Suppressor macrophage treated with lipopolysaccharide for 4 hours (primary cell): ENCODE measurements around the gene RNLS.
A peak's percentile ranks its signal among the peaks of the same experiment; 100 is the strongest.
"Not testable (repeated sequence)": the region's sequence is repeated elsewhere in the genome, so short reads cannot be mapped to it uniquely, and the experiment has no call there.

Experiments
- DNase-seq: peaks from one replicate; pipeline ENCODE4 v3.0.0-alpha.2; 2020

RNLS gene

GRCh38 chr10:88286030-88286429 is 297.1 kb downstream of the RNLS start:
- DNase-seq: no peak

GRCh38 chr10:88281592-88282347 is 301.3 kb downstream of the RNLS start:
- DNase-seq: peak; percentile 57

GRCh38 chr10:88280518-88280917 is 302.6 kb downstream of the RNLS start:
- no peak for DNase-seq

GRCh38 chr10:88278912-88279311 is 304.2 kb downstream of the RNLS start:
- no peak for DNase-seq

- DNase-seq: not testable (repeated sequence)
Observed at GRCh38 chr10:88276945-88277344, 306.2 kb downstream of the RNLS start.

GRCh38 chr10:88274286-88274685 is 308.8 kb downstream of the RNLS start:
- DNase-seq: no peak

- DNase-seq: no peak
Observed at GRCh38 chr10:88273567-88273966, 309.6 kb downstream of the RNLS start.

GRCh38 chr10:88271761-88272543 is 311.2 kb downstream of the RNLS start:
- peak; percentile 93 for DNase-seq

GRCh38 chr10:88270871-88271713 is 312.0 kb downstream of the RNLS start:
- DNase-seq: peak; percentile 95

GRCh38 chr10:88270061-88270808 is 312.9 kb downstream of the RNLS start:
- DNase-seq: no peak

GRCh38 chr10:88262591-88263234 is 320.4 kb downstream of the RNLS start:
- no peak for DNase-seq

GRCh38 chr10:88261152-88261551 is 322.0 kb downstream of the RNLS start:
- no peak for DNase-seq

- no peak for DNase-seq
Observed at GRCh38 chr10:88260329-88261051, 322.6 kb downstream of the RNLS start.

- DNase-seq: no peak
Observed at GRCh38 chr10:88259381-88259780, 323.7 kb downstream of the RNLS start.

- DNase-seq: no peak
Observed at GRCh38 chr10:88256886-88257285, 326.2 kb downstream of the RNLS start.

GRCh38 chr10:88256013-88256680 is 327.0 kb downstream of the RNLS start:
- no peak for DNase-seq

- DNase-seq: no peak
Observed at GRCh38 chr10:88254091-88254490, 329.0 kb downstream of the RNLS start.

- no peak for DNase-seq
Observed at GRCh38 chr10:88253622-88254021, 329.5 kb downstream of the RNLS start.

- DNase-seq: no peak
Observed at GRCh38 chr10:88253128-88253527, 330.0 kb downstream of the RNLS start.

GRCh38 chr10:88249450-88249849 is 333.7 kb downstream of the RNLS start:
- no peak for DNase-seq

GRCh38 chr10:88246675-88247074 is 336.4 kb downstream of the RNLS start:
- no peak for DNase-seq
